Measurements from ENCODE around the gene CSF1R.

DNA sequence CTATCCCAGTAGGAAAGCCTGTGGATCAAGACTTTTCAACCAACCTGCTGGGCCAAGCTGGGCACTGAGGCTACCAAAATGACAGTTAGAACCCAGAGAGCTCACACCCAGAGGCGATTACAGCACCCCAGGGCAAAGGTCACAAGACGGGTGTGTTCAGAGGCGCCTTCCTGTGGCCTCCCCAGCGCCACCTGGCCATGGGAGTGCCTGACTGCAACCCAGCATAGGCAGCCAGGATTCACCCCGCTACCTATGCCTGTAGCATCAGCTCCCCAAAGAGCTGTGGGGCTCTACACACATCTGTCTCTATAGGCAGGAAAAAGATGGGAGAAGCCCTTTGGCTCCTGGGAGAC lies 35.8 kb upstream of the CSF1R start:
- TF ChIP-seq, protein P1, sequence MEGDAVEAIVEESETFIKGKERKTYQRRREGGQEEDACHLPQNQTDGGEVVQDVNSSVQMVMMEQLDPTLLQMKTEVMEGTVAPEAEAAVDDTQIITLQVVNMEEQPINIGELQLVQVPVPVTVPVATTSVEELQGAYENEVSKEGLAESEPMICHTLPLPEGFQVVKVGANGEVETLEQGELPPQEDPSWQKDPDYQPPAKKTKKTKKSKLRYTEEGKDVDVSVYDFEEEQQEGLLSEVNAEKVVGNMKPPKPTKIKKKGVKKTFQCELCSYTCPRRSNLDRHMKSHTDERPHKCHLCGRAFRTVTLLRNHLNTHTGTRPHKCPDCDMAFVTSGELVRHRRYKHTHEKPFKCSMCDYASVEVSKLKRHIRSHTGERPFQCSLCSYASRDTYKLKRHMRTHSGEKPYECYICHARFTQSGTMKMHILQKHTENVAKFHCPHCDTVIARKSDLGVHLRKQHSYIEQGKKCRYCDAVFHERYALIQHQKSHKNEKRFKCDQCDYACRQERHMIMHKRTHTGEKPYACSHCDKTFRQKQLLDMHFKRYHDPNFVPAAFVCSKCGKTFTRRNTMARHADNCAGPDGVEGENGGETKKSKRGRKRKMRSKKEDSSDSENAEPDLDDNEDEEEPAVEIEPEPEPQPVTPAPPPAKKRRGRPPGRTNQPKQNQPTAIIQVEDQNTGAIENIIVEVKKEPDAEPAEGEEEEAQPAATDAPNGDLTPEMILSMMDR (IDR thresholded peaks at IDR 0.05): no peak
- no peak for TF ChIP-seq POLR2AphosphoS5 (IDR thresholded peaks at IDR 0.05)
- no peak for TF ChIP-seq EP300 (IDR thresholded peaks at IDR 0.05)
- TF ChIP-seq POLR2A (IDR thresholded peaks at IDR 0.05; ENCODE audit: low read depth): no peak

Measured in esophagus muscularis mucosa (tissue), 4 donors.